GM12878 (cell line): ENCODE results near the gene TXNDC12. TPM values are rescaled to one million over a fixed set of nuclear protein-coding genes. Genes with fewer than 3 reads are reported as not detected.

ENCODE experiments used
- ATAC-seq: fragments of 200-7000 bp; cut with Tn5 transposase; 3 replicates; pipeline ENCODE4 v1.9.1; 2020; ENCODE audit warnings: mild to moderate bottlenecking, moderate library complexity
- BruUV-seq: library from RNA; stranded (reverse); fragments of 400-500 nt; replicated peaks from 2 replicates; lab custom pipeline; 2021; lab: Mats Ljungman, UMichigan
- CTCF ChIA-PET: fragments of 300-600 bp; sonication (Branson Sonifier 250); formaldehyde crosslinking; extraction: SDS; loops from one replicate; lab custom pipeline; 2021; ENCODE audit warnings: inconsistent platforms; lab: Yijun Ruan, JAX
- POLR2A ChIA-PET: fragments of 350-600 bp; formaldehyde crosslinking; extraction: SDS; loops from one replicate; lab custom pipeline; 2021; ENCODE audit warnings: inconsistent platforms; lab: Charles Lee
- RAD21 ChIA-PET: fragments of 300-600 bp; sonication (Branson Sonifier 250); formaldehyde crosslinking; loops from one replicate; lab custom pipeline; 2023; ENCODE audit warnings: antibody characterized with exemption; ENCODE audit not compliant: unreplicated experiment; lab: Charles Lee
- SMC1A ChIA-PET: fragments of 300-600 bp; sonication (Branson Sonifier 250); formaldehyde crosslinking; loops from one replicate; lab custom pipeline; 2023; ENCODE audit not compliant: unreplicated experiment, uncharacterized antibody; lab: Charles Lee
- DNase-seq: peaks from one replicate; pipeline ENCODE4 v3.0.0-alpha.2; 2011; ENCODE audit warnings: low read depth, low spot score
- FAIRE-seq: peaks from 3 replicates; lab custom pipeline; 2011; peaks lifted over from hg19 to GRCh38; lab: Jason Lieb, UNC
- H2AFZ ChIP-seq: 2 replicates; pipeline ENCODE4 v1.6.0; 2011; ENCODE audit warnings: low read depth, low read length, control low read depth; ENCODE audit not compliant: control insufficient read depth
- H3K27ac ChIP-seq: 2 replicates; pipeline ENCODE4 v1.5.1; 2011; ENCODE audit warnings: control low read depth; ENCODE audit not compliant: control insufficient read depth, insufficient read depth
- H3K27me3 ChIP-seq, 2 experiments: replicated peaks in 1 of 2; 2 replicates each; pipeline versions ENCODE4 v1.6.0 to v1.6.1; 2011; ENCODE audit warnings: low read length in 1 of 2; ENCODE audit not compliant: control insufficient read depth in 2 of 2, insufficient read depth in 2 of 2
- H3K36me3 ChIP-seq, 2 experiments: 2 replicates each; pipeline ENCODE4 v1.5.1; 2011; ENCODE audit warnings: low read length in 1 of 2; ENCODE audit not compliant: control insufficient read depth in 2 of 2, insufficient read depth in 2 of 2
- H3K4me1 ChIP-seq: 2 replicates; pipeline ENCODE4 v1.6.1; 2011; ENCODE audit warnings: mild to moderate bottlenecking, low read length, moderate library complexity, mixed read lengths; ENCODE audit not compliant: control insufficient read depth, insufficient read depth
- H3K4me2 ChIP-seq: 2 replicates; pipeline ENCODE4 v1.6.0; 2011; ENCODE audit warnings: control low read depth; ENCODE audit not compliant: control insufficient read depth, insufficient read depth
- H3K4me3 ChIP-seq: fragments of 200-600 bp; sonication (generic); 2 replicates; pipeline ENCODE4 v1.5.1; 2016
- H3K79me2 ChIP-seq: 2 replicates; pipeline ENCODE4 v1.6.0; 2011; ENCODE audit warnings: low read length; ENCODE audit not compliant: control insufficient read depth, insufficient read depth
- H3K9ac ChIP-seq: 2 replicates; pipeline ENCODE4 v1.8.0; 2011; ENCODE audit warnings: low read length, control low read depth, mixed read lengths; ENCODE audit not compliant: control insufficient read depth, insufficient read depth
- H3K9me3 ChIP-seq: replicated peaks from 3 replicates; pipeline ENCODE4 v1.5.1; 2011; ENCODE audit warnings: mild to moderate bottlenecking, low read length; ENCODE audit not compliant: control insufficient read depth, insufficient read depth
- H4K20me1 ChIP-seq: 2 replicates; pipeline ENCODE4 v1.6.0; 2011; ENCODE audit not compliant: control insufficient read depth, insufficient read depth
- CEBPB ChIP-seq, 2 experiments: fragments of 150-350 bp in 1 of 2; IDR thresholded peaks; 2 replicates each; pipeline ENCODE4 v1.6.1; 2012 to 2014; ENCODE audit warnings: low read depth in 2 of 2, low read length in 2 of 2, borderline replicate concordance in 1 of 2, inconsistent platforms in 1 of 2
- IRF4 ChIP-seq: IDR thresholded peaks from 2 replicates; pipeline ENCODE4 v1.6.1; 2011; ENCODE audit warnings: low read depth, low read length
- MXI1 ChIP-seq: fragments of 150-350 bp; IDR thresholded peaks from 2 replicates; pipeline ENCODE4 v1.6.1; 2011; ENCODE audit warnings: low read depth, mild to moderate bottlenecking, inconsistent platforms, low read length, improper control_type of control experiment
- PAX8 ChIP-seq: fragments of 450-650 bp; IDR thresholded peaks from 2 replicates; pipeline ENCODE4 v1.6.1; 2017; ENCODE audit warnings: mild to moderate bottlenecking, moderate library complexity
- TBL1XR1 ChIP-seq: IDR thresholded peaks from 2 replicates; pipeline ENCODE4 v1.6.1; 2012; ENCODE audit warnings: low read depth, low read length, improper control_type of control experiment
- TCF7 ChIP-seq: IDR thresholded peaks from 2 replicates; pipeline ENCODE4 v1.6.1; 2014; ENCODE audit warnings: antibody characterized with exemption, borderline replicate concordance
- WGBS: methylation state at CpG from one replicate; pipeline ENCODE4 v1.1.6; 2016; ENCODE audit warnings: low lambda C conversion rate; ENCODE audit not compliant: insufficient replicate concordance, insufficient coverage; ENCODE audit errors: missing lambda C conversion rate; 5-methylcytosine and 5-hydroxymethylcytosine counted together
- in situ Hi-C: fragments of 300-500 bp; cut with MboI; formaldehyde crosslinking; loops from 9 replicates; pipeline ENCODE4 v1.14.3; 2018; ENCODE audit warnings: mixed read lengths
- intact Hi-C: fragments of 100-400 bp; cut with micrococcal nuclease; formaldehyde crosslinking; loops from one replicate; pipeline ENCODE4 v1.14.2; 2022; ENCODE audit not compliant: unreplicated experiment
- polyA plus RNA-seq, 11 experiments: library from polyadenylated mRNA; depleted of rRNA in 4 of 11; unstranded in 6 of 11; stranded (reverse) in 5 of 11; fragments of >200 nt; fragmentation: Nextera tagmentation in 4 of 11; fragmentation: Illumina TruSeq in 1 of 11; extraction: Ambion mirVana in 4 of 11; extraction: Trizol in 1 of 11; gene quantifications; 1 replicate in 1 of 11; 2 replicates in 10 of 11; pipeline versions ENCODE4 v1.2.1 to v1.2.3, GENCODE V29; 2011 to 2016; ENCODE audit warnings: inconsistent platforms in 2 of 11, missing spikeins in 2 of 11, low read depth in 1 of 11
- total RNA-seq, 4 experiments: library from RNA; depleted of rRNA in 3 of 4; stranded (reverse); fragments of >200 nt in 3 of 4; fragmentation: Illumina TruSeq in 1 of 4; extraction: Trizol in 1 of 4; gene quantifications; 2 replicates each; pipeline versions ENCODE4 v1.2.1 to v1.2.3, GENCODE V29; 2013 to 2021
- TF ChIP-seq, protein P1 (sequence below): fragments of 450-650 bp; IDR thresholded peaks from 2 replicates; pipeline ENCODE4 v1.6.1; 2017; ENCODE audit warnings: mild to moderate bottlenecking, moderate library complexity
- TF ChIP-seq, protein P2 (sequence below): IDR thresholded peaks from 2 replicates; pipeline ENCODE4 v1.6.1; 2012; ENCODE audit warnings: low read depth, low read length, improper control_type of control experiment
- TF ChIP-seq, protein P3 (sequence below): IDR thresholded peaks from 2 replicates; pipeline ENCODE4 v1.6.1; 2012; ENCODE audit warnings: mild to moderate bottlenecking, low read depth, low read length

Gene TXNDC12
- total and polyA plus RNA-seq, 10 of the 15 experiments (the other 5 are each of a cell fraction or from before 2014, with no cell fraction given): 6.7 to 41.7 (median 17.7) TPM

DNA sequence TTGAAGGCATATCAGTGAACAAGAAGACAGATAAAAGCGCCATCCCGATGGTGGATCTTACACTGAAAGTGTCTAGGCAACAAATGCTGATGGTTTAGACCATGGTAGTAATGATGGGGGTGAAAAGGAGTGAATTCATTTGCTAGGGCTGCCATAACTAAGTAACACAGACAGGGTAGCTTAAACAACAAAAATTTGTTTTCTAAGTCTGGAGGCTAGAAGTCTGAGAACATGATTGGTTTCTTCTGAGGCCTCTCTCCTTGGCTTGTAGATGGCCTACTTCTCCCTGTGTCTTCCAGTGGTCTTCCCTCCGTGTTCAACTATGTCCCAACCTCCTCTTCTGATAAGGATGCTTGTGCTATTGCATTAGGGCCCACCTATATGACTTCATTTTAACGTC lies 51.1 kb downstream of the TXNDC12 start (continued):
- TF ChIP-seq, protein P1, sequence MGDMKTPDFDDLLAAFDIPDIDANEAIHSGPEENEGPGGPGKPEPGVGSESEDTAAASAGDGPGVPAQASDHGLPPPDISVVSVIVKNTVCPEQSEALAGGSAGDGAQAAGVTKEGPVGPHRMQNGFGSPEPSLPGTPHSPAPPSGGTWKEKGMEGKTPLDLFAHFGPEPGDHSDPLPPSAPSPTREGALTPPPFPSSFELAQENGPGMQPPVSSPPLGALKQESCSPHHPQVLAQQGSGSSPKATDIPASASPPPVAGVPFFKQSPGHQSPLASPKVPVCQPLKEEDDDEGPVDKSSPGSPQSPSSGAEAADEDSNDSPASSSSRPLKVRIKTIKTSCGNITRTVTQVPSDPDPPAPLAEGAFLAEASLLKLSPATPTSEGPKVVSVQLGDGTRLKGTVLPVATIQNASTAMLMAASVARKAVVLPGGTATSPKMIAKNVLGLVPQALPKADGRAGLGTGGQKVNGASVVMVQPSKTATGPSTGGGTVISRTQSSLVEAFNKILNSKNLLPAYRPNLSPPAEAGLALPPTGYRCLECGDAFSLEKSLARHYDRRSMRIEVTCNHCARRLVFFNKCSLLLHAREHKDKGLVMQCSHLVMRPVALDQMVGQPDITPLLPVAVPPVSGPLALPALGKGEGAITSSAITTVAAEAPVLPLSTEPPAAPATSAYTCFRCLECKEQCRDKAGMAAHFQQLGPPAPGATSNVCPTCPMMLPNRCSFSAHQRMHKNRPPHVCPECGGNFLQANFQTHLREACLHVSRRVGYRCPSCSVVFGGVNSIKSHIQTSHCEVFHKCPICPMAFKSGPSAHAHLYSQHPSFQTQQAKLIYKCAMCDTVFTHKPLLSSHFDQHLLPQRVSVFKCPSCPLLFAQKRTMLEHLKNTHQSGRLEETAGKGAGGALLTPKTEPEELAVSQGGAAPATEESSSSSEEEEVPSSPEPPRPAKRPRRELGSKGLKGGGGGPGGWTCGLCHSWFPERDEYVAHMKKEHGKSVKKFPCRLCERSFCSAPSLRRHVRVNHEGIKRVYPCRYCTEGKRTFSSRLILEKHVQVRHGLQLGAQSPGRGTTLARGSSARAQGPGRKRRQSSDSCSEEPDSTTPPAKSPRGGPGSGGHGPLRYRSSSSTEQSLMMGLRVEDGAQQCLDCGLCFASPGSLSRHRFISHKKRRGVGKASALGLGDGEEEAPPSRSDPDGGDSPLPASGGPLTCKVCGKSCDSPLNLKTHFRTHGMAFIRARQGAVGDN: no peak
- TF ChIP-seq, protein P2, sequence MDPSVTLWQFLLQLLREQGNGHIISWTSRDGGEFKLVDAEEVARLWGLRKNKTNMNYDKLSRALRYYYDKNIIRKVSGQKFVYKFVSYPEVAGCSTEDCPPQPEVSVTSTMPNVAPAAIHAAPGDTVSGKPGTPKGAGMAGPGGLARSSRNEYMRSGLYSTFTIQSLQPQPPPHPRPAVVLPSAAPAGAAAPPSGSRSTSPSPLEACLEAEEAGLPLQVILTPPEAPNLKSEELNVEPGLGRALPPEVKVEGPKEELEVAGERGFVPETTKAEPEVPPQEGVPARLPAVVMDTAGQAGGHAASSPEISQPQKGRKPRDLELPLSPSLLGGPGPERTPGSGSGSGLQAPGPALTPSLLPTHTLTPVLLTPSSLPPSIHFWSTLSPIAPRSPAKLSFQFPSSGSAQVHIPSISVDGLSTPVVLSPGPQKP: no peak
- TF ChIP-seq PAX8 (no peak), TCF7 (no peak)

DNA sequence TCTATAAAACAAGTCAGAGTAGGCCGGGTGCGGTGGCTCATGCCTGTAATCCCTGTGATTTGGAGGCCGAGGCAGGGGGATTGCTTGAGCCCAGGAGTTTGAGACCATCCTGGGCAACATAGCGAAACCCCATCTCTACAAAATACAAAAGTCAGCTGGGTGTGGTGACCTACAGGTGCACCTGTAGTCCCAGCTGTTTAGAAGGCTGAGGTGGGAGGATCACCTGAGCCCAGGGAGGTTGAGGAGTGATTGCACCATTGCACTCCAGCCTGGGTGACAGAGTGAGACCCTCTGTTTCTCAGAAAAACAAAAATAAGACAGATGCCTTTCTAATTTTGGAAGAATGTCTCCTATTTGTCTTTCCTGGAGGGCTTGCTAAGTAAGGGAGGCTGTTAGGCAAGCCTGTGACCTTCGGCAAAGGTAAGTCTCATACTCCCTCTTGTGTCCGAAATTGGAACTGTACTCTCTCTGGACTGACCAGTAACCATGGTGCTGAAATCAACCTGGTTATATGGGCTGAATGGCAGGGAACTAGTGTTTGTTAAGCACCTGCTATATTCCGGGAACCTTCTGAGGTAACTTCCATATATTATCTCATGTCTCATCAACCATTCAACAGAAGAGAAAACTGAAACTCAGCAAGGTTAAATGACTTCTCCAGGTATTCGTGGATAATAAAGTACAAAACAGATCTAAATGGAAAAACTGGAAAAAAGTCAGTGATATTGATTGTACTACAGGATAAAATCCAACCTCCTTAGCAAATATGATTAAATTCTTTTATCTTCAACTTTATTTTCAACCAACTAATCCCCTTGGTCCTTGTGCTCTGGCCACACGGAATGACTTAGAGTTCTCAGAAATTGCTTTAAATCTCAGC lies 52.7 kb downstream of the TXNDC12 start:
- H3K9me3 ChIP-seq: no peaks in the 10 kb centered on the region
- no peaks in the 10 kb centered on the region for H4K20me1 ChIP-seq
- peak; percentile 65 for DNase-seq
- in situ Hi-C loops (no loop called here), intact Hi-C loops (loop anchor here (1.0 kb wide), 2 partner anchors 76 to 105 kb away; no protein-coding TSS in a partner anchor)
- H3K79me2 ChIP-seq: no peaks in the 10 kb centered on the region
- ChIA-PET POLR2A (no interaction called here), RAD21 (interaction anchor here (0.9 to 7.2 kb wide), 3 partner anchors 39 to 104 kb away, joined by 4 to 96 read pairs (median 4); no protein-coding TSS in a partner anchor), SMC1A (interaction anchor here (0.8 to 7.4 kb wide), 8 partner anchors 21 to 234 kb away, joined by 3 to 99 read pairs (median 4); no protein-coding TSS in a partner anchor), CTCF (interaction anchor here (0.7 to 12.2 kb wide), 7 partner anchors 19 to 104 kb away, joined by 3 to 177 read pairs (median 5); no protein-coding TSS in a partner anchor)
- H3K4me1 ChIP-seq: no peaks in the 10 kb centered on the region
- no peaks in the 10 kb centered on the region for H3K36me3 ChIP-seq
- WGBS: 46% methylated on average over 9 of the region's 9 CpGs
- peak; percentile 82 for FAIRE-seq
- H3K4me3 ChIP-seq: no peak overlapping the region
- no peak overlapping the region for H3K4me2 ChIP-seq
- no peaks in the 10 kb centered on the region for H3K27me3 ChIP-seq
- H3K9ac ChIP-seq: no peak overlapping the region
- no peak overlapping the region for H3K27ac ChIP-seq
- no peak overlapping the region for H2AFZ ChIP-seq
- no TSS peak for BruUV-seq
- peak; percentile 100 for ATAC-seq
- TF ChIP-seq TBL1XR1: no peak
- 0 out of 2 replicates have a peak, but pooled peaks have one; percentile 16 for TF ChIP-seq MXI1
- TF ChIP-seq, protein P3, sequence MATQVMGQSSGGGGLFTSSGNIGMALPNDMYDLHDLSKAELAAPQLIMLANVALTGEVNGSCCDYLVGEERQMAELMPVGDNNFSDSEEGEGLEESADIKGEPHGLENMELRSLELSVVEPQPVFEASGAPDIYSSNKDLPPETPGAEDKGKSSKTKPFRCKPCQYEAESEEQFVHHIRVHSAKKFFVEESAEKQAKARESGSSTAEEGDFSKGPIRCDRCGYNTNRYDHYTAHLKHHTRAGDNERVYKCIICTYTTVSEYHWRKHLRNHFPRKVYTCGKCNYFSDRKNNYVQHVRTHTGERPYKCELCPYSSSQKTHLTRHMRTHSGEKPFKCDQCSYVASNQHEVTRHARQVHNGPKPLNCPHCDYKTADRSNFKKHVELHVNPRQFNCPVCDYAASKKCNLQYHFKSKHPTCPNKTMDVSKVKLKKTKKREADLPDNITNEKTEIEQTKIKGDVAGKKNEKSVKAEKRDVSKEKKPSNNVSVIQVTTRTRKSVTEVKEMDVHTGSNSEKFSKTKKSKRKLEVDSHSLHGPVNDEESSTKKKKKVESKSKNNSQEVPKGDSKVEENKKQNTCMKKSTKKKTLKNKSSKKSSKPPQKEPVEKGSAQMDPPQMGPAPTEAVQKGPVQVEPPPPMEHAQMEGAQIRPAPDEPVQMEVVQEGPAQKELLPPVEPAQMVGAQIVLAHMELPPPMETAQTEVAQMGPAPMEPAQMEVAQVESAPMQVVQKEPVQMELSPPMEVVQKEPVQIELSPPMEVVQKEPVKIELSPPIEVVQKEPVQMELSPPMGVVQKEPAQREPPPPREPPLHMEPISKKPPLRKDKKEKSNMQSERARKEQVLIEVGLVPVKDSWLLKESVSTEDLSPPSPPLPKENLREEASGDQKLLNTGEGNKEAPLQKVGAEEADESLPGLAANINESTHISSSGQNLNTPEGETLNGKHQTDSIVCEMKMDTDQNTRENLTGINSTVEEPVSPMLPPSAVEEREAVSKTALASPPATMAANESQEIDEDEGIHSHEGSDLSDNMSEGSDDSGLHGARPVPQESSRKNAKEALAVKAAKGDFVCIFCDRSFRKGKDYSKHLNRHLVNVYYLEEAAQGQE: peak; percentile 94
- 0 out of 2 replicates have a peak, but pooled peaks have one; percentile 19 for TF ChIP-seq IRF4
- TF ChIP-seq CEBPB (IDR thresholded peaks at IDR 0.05; ENCODE audit: borderline replicate concordance in 1 of 2, low read depth in 2 of 2, low read length in 2 of 2): 0 out of 4 replicates have a peak, but pooled peaks of 1 of the 2 experiments have one; percentile 13
